SU-DHL-6 (cell line): ENCODE measurements around the gene NOX4.

Experiments used
- H2AFZ ChIP-seq: fragments of 200-600 bp; sonication (generic); 2 replicates; pipeline ENCODE4 v1.6.1; 2014; ENCODE audit warnings: low read depth, mild to moderate bottlenecking, moderate library complexity, mixed read lengths, antibody characterized with exemption, low read length; ENCODE audit not compliant: severe bottlenecking
- H3F3A ChIP-seq: fragments of 200-600 bp; shearing (Covaris generic); 2 replicates; pipeline ENCODE4 v1.6.0; 2016; ENCODE audit warnings: antibody characterized with exemption, mild to moderate bottlenecking; ENCODE audit not compliant: insufficient read depth
- H3K27ac ChIP-seq: fragments of 200-600 bp; sonication (generic); 2 replicates; pipeline ENCODE4 v1.5.1; 2016; ENCODE audit warnings: low read depth, mild to moderate bottlenecking, low read length, moderate library complexity, mixed read lengths
- H3K27me3 ChIP-seq: fragments of 200-600 bp; sonication (generic), shearing (Covaris generic); 2 replicates; pipeline ENCODE4 v1.6.0; 2014; ENCODE audit warnings: mild to moderate bottlenecking, low read length
- H3K36me3 ChIP-seq: fragments of 200-600 bp; sonication (generic); 2 replicates; pipeline ENCODE4 v1.6.1; 2014; ENCODE audit warnings: mild to moderate bottlenecking, low read length, mixed read lengths
- H3K4me2 ChIP-seq: fragments of 300-600, 200-600 bp; shearing (Covaris generic), sonication (generic); 2 replicates; pipeline ENCODE4 v1.6.0; 2014; ENCODE audit warnings: low read length, low read depth, mild to moderate bottlenecking; ENCODE audit not compliant: poor library complexity, severe bottlenecking
- H3K4me3 ChIP-seq: fragments of 200-600 bp; sonication (generic); 2 replicates; pipeline ENCODE4 v1.5.1; 2014; ENCODE audit warnings: antibody characterized with exemption, low read length, mild to moderate bottlenecking, mixed read lengths; ENCODE audit not compliant: insufficient read depth, poor library complexity, severe bottlenecking
- H3K79me2 ChIP-seq: fragments of 200-600 bp; sonication (generic); 2 replicates; pipeline ENCODE4 v1.6.1; 2014; ENCODE audit warnings: mild to moderate bottlenecking, low read length, moderate library complexity; ENCODE audit not compliant: insufficient read depth
- H3K9ac ChIP-seq: fragments of 200-600 bp; sonication (generic); 2 replicates; pipeline ENCODE4 v1.7.0; 2014; ENCODE audit warnings: mild to moderate bottlenecking, low read length
- H3K9me2 ChIP-seq: fragments of 200-600 bp; sonication (generic); replicated peaks from 2 replicates; pipeline ENCODE4 v1.6.1; 2014; ENCODE audit warnings: low read length; ENCODE audit not compliant: insufficient read depth
- H3K9me3 ChIP-seq: fragments of 200-600 bp; sonication (generic); 2 replicates; pipeline ENCODE4 v1.6.1; 2014; ENCODE audit warnings: low read length, mixed read lengths; ENCODE audit not compliant: insufficient read depth
- H4K20me1 ChIP-seq: fragments of 200-600 bp; sonication (generic); 2 replicates; pipeline ENCODE4 v1.6.1; 2014; ENCODE audit warnings: low read depth, mild to moderate bottlenecking, antibody characterized with exemption, low read length, moderate library complexity, mixed read lengths
- EZH2phosphoT487 ChIP-seq: fragments of 200-600 bp; sonication (generic), shearing (Covaris generic); conservative IDR thresholded peaks from 2 replicates; pipeline ENCODE4 v1.6.1; 2018; ENCODE audit warnings: mild to moderate bottlenecking, antibody characterized with exemption, low read length, moderate library complexity, mixed read lengths
- TF ChIP-seq, protein P1 (sequence below): fragments of 200-600 bp; sonication (generic); IDR thresholded peaks from one replicate; pipeline ENCODE4 v1.5.1; 2017; ENCODE audit warnings: antibody characterized with exemption, mild to moderate bottlenecking, low read length, moderate library complexity; ENCODE audit not compliant: insufficient read depth, poor library complexity, severe bottlenecking

NOX4 gene

DNA sequence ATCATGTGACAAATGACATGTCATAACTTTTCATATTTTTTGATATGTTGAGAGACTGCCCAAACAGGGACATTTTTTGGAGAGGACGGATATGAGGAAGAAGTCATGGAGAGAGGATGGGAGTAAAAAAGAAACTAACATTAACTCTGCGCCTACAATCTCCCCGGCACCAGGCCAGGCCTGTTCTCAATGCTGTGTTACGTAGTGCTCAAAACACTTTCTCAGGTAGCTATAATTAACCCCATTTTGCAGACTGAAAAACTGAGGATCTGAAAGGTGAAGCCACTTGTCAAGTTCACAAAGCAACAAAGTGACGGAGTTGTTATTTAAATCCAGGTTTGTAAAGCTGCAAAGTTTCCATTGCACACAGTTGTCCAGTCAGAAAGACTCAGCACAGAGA lies 17.4 kb upstream of the NOX4 start:
- H3F3A ChIP-seq, result no peaks in the 10 kb centered on the region
- no peaks in the 10 kb centered on the region for H3K79me2 ChIP-seq
- no peaks in the 10 kb centered on the region for H3K9me3 ChIP-seq
- H3K9me2 ChIP-seq, result no peaks in the 10 kb centered on the region
- H3K27me3 ChIP-seq, result no peaks in the 10 kb centered on the region
- no peak overlapping the region for H2AFZ ChIP-seq
- no peak overlapping the region for H3K27ac ChIP-seq
- H3K36me3 ChIP-seq, result no peaks in the 10 kb centered on the region
- no peak for TF ChIP-seq EZH2phosphoT487
- TF ChIP-seq, protein P1, sequence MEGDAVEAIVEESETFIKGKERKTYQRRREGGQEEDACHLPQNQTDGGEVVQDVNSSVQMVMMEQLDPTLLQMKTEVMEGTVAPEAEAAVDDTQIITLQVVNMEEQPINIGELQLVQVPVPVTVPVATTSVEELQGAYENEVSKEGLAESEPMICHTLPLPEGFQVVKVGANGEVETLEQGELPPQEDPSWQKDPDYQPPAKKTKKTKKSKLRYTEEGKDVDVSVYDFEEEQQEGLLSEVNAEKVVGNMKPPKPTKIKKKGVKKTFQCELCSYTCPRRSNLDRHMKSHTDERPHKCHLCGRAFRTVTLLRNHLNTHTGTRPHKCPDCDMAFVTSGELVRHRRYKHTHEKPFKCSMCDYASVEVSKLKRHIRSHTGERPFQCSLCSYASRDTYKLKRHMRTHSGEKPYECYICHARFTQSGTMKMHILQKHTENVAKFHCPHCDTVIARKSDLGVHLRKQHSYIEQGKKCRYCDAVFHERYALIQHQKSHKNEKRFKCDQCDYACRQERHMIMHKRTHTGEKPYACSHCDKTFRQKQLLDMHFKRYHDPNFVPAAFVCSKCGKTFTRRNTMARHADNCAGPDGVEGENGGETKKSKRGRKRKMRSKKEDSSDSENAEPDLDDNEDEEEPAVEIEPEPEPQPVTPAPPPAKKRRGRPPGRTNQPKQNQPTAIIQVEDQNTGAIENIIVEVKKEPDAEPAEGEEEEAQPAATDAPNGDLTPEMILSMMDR, result no peak
- H4K20me1 ChIP-seq, result no peaks in the 10 kb centered on the region
- no peak overlapping the region for H3K9ac ChIP-seq
- H3K4me3 ChIP-seq, result no peak overlapping the region
- no peak overlapping the region for H3K4me2 ChIP-seq

- H2AFZ ChIP-seq, result no peak overlapping the region
- H3K9ac ChIP-seq, result no peak overlapping the region
- no peak for TF ChIP-seq EZH2phosphoT487
- TF ChIP-seq, protein P1, result no peak
- no peaks in the 10 kb centered on the region for H3K79me2 ChIP-seq
- H3K36me3 ChIP-seq, result no peaks in the 10 kb centered on the region
- no peaks in the 10 kb centered on the region for H3K9me2 ChIP-seq
- no peaks in the 10 kb centered on the region for H3F3A ChIP-seq
- H3K27me3 ChIP-seq, result no peaks in the 10 kb centered on the region
- H3K4me2 ChIP-seq, result no peak overlapping the region
- H3K27ac ChIP-seq, result no peak overlapping the region
- no peaks in the 10 kb centered on the region for H3K9me3 ChIP-seq
- no peak overlapping the region for H3K4me3 ChIP-seq
- H4K20me1 ChIP-seq, result no peaks in the 10 kb centered on the region
These were observed 13.1 kb upstream of the NOX4 start for GRCh38 chr11:89504270-89504669.

- no peak overlapping the region for H3K9ac ChIP-seq
- H3K9me2 ChIP-seq, result no peaks in the 10 kb centered on the region
- no peak overlapping the region for H3K4me3 ChIP-seq
- H3K27me3 ChIP-seq, result no peaks in the 10 kb centered on the region
- no peak overlapping the region for H3K4me2 ChIP-seq
- H3K79me2 ChIP-seq, result no peaks in the 10 kb centered on the region
- H3K36me3 ChIP-seq, result no peaks in the 10 kb centered on the region
- no peaks in the 10 kb centered on the region for H3K9me3 ChIP-seq
- no peaks in the 10 kb centered on the region for H3F3A ChIP-seq
- no peaks in the 10 kb centered on the region for H4K20me1 ChIP-seq
- TF ChIP-seq EZH2phosphoT487, result no peak
- TF ChIP-seq, protein P1, result no peak
- no peak overlapping the region for H2AFZ ChIP-seq
- no peak overlapping the region for H3K27ac ChIP-seq
These were observed 12.2 kb upstream of the NOX4 start for GRCh38 chr11:89503422-89503821.
